HG02798 (cell line): ENCODE measurements around the gene RBM24.

Experiments used
- ATAC-seq: cut with Tn5 transposase; IDR thresholded peaks from one replicate; pipeline ENCODE4 v1.9.1; 2021; ENCODE audit warnings: mild to moderate bottlenecking; ENCODE audit not compliant: unreplicated experiment, poor library complexity

RBM24 gene

GRCh38 chr6:17339308-17339670, 58.1 kb downstream of the RBM24 start:
- ATAC-seq, result no peak

GRCh38 chr6:17341117-17341805, 60.1 kb downstream of the RBM24 start:
- no peak for ATAC-seq

GRCh38 chr6:17341891-17342290, 60.7 kb downstream of the RBM24 start:
- ATAC-seq, result no peak

- no peak for ATAC-seq
These were observed 62.1 kb downstream of the RBM24 start for GRCh38 chr6:17343215-17343614.
